Mammary epithelial cell (primary cell): ENCODE measurements around the gene PARVA.

Experiments used
- EZH2 ChIP-seq: IDR thresholded peaks from 2 replicates; pipeline ENCODE4 v1.6.1; 2012; ENCODE audit warnings: low read length, inconsistent platforms, borderline replicate concordance
- TF ChIP-seq, protein P1 (sequence below), 2 donors: IDR thresholded peaks in 1 of 2; conservative IDR thresholded peaks in 1 of 2; 2 replicates each; pipeline ENCODE4 v1.5.1; 2011 to 2012; ENCODE audit warnings: inconsistent platforms in 2 of 2, low read length in 2 of 2, mild to moderate bottlenecking in 2 of 2, control low read depth in 1 of 2, low read depth in 1 of 2; ENCODE audit not compliant: insufficient read depth in 1 of 2; ENCODE audit errors: extremely low read depth in 1 of 2

DNA sequence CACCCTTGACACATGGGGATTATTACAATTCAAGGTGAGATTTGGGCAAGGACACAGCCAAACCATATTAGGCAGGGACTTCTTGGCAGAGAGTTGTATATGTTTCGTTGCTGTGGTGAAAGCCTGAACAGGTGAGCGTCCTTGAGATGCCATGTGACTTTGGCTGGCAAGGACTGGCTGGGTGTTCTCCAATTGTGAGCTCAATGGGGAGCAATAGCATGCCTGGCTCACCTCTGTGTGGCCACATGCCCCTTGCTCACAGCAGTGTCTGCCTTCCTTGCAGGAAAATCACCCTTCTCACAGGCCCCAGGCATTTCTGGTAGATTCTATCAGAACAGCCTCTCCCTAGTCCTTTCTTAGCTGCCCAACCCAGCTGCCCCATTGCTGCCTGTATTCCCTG is 105.5 kb downstream of the PARVA start:
- TF ChIP-seq, protein P1, sequence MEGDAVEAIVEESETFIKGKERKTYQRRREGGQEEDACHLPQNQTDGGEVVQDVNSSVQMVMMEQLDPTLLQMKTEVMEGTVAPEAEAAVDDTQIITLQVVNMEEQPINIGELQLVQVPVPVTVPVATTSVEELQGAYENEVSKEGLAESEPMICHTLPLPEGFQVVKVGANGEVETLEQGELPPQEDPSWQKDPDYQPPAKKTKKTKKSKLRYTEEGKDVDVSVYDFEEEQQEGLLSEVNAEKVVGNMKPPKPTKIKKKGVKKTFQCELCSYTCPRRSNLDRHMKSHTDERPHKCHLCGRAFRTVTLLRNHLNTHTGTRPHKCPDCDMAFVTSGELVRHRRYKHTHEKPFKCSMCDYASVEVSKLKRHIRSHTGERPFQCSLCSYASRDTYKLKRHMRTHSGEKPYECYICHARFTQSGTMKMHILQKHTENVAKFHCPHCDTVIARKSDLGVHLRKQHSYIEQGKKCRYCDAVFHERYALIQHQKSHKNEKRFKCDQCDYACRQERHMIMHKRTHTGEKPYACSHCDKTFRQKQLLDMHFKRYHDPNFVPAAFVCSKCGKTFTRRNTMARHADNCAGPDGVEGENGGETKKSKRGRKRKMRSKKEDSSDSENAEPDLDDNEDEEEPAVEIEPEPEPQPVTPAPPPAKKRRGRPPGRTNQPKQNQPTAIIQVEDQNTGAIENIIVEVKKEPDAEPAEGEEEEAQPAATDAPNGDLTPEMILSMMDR (conservative IDR thresholded peaks at IDR 0.05 in 1 of 2, IDR thresholded peaks at IDR 0.05 in 1 of 2; ENCODE audit: extremely low read depth in 1 of 2, insufficient read depth in 1 of 2, low read depth in 1 of 2, low read length in 2 of 2), result no peak
- no peak for TF ChIP-seq EZH2
